ENCODE results near the gene NKAIN1. TPM values are rescaled to one million over a fixed set of nuclear protein-coding genes. Genes with fewer than 3 reads are reported as not detected.
"Not testable (repeated sequence)": the region's sequence is repeated elsewhere in the genome, so short reads cannot be mapped to it uniquely, and the experiment has no call there.

The NKAIN1 gene
- 2.9 to 3.8 TPM (median 3.5 TPM) in 3 replicates for total RNA-seq
- long read RNA-seq, partial matches to known transcripts = 0 of 2 reads
- long read RNA-seq, other reads (novel, unspliced or antisense) = 2 of 2 reads

DNA sequence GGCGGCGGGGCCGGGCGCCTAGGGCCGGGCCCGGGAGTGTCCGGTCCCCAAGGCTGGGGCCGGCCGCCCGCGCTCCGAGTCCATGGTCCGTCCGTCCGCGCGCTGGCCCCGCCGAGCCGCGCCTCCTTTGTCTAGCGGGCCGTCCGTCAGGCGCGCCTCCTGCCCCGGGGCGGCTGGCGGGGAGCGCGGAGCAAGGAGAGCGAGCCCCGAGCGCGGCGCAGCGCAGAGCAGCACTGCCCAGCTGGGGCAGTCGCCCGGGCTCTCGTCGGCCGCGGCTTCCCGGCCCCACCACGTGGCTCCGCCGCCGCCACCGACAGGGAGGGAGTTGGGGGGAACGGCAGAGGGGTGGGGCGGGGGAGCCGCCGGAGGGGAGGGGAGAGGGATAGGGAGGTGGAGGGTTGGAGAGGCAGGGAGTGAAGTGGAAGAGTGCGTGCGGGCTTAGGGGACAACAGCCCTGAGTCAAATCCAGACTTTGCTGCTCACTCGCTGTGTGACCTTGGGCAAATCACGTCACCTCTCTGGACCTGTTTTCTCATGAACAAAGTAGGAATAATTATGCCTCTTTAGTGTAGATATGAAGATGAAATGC lies at the start of gene NKAIN1:
NKAIN1 (minus strand) TSS at position 235 of the 589 bp plus-strand sequence. CDS start 340 bp downstream, outside the sequence.
- Mint-ChIP-seq H3K9me3 (ENCODE audit: low read depth) (no peaks in the 10 kb centered on the region), H3K4me1 (ENCODE audit: low read depth) (peaks cover 12% of the 10 kb centered on the region), H3K36me3 (ENCODE audit: low read depth) (no peaks in the 10 kb centered on the region), H3K27ac (ENCODE audit: unreplicated experiment) (no peak within 1 kb of the TSS), H3K27me3 (ENCODE audit: low read depth) (peaks cover 22% of the 10 kb centered on the region), H3K4me3 (ENCODE audit: unreplicated experiment) (peak within 1 kb of the TSS; percentile 77)
- DNase-seq (ENCODE audit: low spot score) = peak; percentile 83
- TF ChIP-seq, protein P1, sequence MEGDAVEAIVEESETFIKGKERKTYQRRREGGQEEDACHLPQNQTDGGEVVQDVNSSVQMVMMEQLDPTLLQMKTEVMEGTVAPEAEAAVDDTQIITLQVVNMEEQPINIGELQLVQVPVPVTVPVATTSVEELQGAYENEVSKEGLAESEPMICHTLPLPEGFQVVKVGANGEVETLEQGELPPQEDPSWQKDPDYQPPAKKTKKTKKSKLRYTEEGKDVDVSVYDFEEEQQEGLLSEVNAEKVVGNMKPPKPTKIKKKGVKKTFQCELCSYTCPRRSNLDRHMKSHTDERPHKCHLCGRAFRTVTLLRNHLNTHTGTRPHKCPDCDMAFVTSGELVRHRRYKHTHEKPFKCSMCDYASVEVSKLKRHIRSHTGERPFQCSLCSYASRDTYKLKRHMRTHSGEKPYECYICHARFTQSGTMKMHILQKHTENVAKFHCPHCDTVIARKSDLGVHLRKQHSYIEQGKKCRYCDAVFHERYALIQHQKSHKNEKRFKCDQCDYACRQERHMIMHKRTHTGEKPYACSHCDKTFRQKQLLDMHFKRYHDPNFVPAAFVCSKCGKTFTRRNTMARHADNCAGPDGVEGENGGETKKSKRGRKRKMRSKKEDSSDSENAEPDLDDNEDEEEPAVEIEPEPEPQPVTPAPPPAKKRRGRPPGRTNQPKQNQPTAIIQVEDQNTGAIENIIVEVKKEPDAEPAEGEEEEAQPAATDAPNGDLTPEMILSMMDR (IDR thresholded peaks at IDR 0.05) = no peak

DNA sequence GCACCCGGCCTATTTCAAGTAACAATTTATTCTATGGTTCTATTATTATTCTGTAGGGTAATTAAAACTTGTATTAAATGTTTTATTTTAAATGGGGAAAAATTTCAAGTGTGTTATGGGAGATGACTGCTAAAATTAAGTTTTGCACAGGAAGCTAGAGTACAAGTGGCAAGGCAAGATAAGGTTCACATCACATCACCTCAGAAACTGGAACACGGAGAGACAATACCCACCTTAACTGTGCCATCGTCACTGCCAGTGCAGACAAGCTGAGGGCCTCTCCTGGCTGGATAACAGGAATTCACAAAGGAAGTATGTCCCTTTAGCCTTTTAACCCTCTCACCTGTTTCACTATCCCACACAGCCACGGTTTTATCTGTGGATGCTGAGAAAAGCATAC lies 49.3 kb upstream of the NKAIN1 start:
- Mint-ChIP-seq H3K27ac (ENCODE audit: unreplicated experiment) (no peak overlapping the region), H3K27me3 (ENCODE audit: low read depth) (no peaks in the 10 kb centered on the region), H3K36me3 (ENCODE audit: low read depth) (peaks cover 34% of the 10 kb centered on the region), H3K4me1 (ENCODE audit: low read depth) (no peaks in the 10 kb centered on the region), H3K4me3 (ENCODE audit: unreplicated experiment) (no peak overlapping the region), H3K9me3 (ENCODE audit: low read depth) (no peaks in the 10 kb centered on the region)
- TF ChIP-seq, protein P1 (IDR thresholded peaks at IDR 0.05) = no peak
- no peak for DNase-seq (ENCODE audit: low spot score)

DNA sequence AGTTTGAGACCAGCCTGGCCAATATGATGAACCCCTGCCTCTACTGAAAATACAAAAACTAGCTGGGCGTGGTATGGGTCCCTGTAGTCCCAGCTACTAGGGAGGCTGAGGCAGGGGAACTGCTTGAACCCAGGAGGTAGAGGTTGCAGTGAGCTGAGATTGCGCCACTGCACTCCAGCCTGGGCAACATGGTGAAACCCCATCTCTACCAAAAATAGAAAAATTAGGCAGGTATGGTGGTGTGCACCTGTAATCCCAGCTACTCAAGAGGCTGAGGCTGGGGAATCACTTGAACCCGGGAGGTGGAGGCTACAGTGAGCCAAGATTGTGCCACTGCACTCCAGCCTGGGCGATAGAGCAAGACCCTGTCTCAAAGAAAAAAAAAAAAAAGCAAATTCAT lies 48.1 kb upstream of the NKAIN1 start:
- not testable (repeated sequence) for H3K4me3 Mint-ChIP-seq (ENCODE audit: unreplicated experiment)

DNA sequence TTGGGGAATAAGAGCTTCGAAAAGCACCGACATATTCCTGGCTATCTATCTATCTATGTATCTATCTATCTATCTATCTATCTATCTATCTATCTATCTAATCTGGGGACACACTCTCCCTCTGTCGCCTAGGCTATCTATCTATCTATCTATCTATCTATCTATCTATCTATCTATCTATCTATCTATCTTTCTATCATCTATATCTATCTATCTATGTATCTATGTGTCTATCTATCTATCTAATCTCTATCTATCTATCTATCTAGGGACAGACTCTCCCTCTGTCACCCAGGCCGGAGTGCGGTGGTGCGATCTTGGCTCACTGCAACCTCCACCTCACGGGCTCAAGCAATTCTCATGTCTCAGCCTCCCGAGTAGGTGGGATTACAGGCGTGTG lies 42.7 kb upstream of the NKAIN1 start:
- not testable (repeated sequence) for H3K27me3 Mint-ChIP-seq (ENCODE audit: low read depth); DNase-seq (ENCODE audit: low spot score); H3K4me1 Mint-ChIP-seq (ENCODE audit: low read depth); H3K9me3 Mint-ChIP-seq (ENCODE audit: low read depth); H3K4me3 Mint-ChIP-seq (ENCODE audit: unreplicated experiment); H3K27ac Mint-ChIP-seq (ENCODE audit: unreplicated experiment)
- peaks cover 26% of the 10 kb centered on the region for H3K36me3 Mint-ChIP-seq (ENCODE audit: low read depth)

More for the DNA sequence above, 48.1 kb upstream of the NKAIN1 start:
- not testable (repeated sequence) for H3K27ac Mint-ChIP-seq (ENCODE audit: unreplicated experiment); H3K9me3 Mint-ChIP-seq (ENCODE audit: low read depth); H3K27me3 Mint-ChIP-seq (ENCODE audit: low read depth); H3K4me1 Mint-ChIP-seq (ENCODE audit: low read depth); DNase-seq (ENCODE audit: low spot score)
- peaks cover 25% of the 10 kb centered on the region for H3K36me3 Mint-ChIP-seq (ENCODE audit: low read depth)

DNA sequence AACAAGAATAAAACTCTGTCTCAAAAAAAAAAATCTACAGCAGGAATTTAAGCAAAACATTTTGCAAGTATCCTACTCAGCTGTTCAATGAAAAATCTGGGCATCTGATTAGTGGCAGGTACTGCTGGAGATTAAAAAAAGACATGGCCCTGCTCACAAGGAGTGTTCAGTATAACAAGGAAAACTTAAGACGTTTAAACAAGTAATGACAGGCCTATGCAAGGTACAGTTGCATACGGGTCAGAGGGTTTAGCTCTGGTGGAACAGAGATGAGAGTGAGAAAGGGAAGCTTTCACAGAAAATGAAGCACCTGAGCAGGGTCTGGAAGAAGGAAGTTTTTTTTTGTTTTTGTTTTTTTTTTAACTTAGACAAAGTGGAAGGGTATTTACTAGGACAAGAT lies 33.9 kb upstream of the NKAIN1 start:
- no peak overlapping the region for H3K4me3 Mint-ChIP-seq (ENCODE audit: unreplicated experiment)
- no peak overlapping the region for H3K27ac Mint-ChIP-seq (ENCODE audit: unreplicated experiment)
- TF ChIP-seq, protein P1 (IDR thresholded peaks at IDR 0.05) = no peak
- H3K36me3 Mint-ChIP-seq (ENCODE audit: low read depth) = peaks cover 28% of the 10 kb centered on the region
- DNase-seq (ENCODE audit: low spot score) = no peak
- H3K4me1 Mint-ChIP-seq (ENCODE audit: low read depth) = no peaks in the 10 kb centered on the region
- H3K27me3 Mint-ChIP-seq (ENCODE audit: low read depth) = no peaks in the 10 kb centered on the region
- H3K9me3 Mint-ChIP-seq (ENCODE audit: low read depth) = no peaks in the 10 kb centered on the region

DNA sequence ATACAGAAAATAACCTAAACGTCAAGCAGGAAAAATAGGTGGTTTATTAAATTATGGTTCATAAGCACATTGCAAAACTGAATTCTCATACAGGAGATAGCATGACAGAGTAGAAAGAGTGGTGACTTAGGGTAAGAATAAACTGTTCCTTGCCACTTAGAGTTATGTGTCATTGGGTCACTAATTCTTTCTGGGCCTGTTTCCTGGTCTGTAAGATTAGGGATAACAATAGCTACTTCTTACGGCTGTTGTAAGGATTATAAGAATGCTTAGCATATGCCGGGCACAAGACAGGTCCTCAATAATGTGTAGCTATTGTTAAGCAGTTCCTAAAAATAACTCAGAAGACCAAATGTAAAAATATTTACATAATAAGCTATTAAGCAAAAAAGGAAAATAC lies 32.7 kb upstream of the NKAIN1 start:
- Mint-ChIP-seq H3K27ac (ENCODE audit: unreplicated experiment) (no peak overlapping the region), H3K4me1 (ENCODE audit: low read depth) (no peaks in the 10 kb centered on the region), H3K27me3 (ENCODE audit: low read depth) (no peaks in the 10 kb centered on the region)

More for the DNA sequence above, 32.7 kb upstream of the NKAIN1 start:
- no peak for DNase-seq (ENCODE audit: low spot score)
- H3K4me3 Mint-ChIP-seq (ENCODE audit: unreplicated experiment) = no peak overlapping the region
- H3K36me3 Mint-ChIP-seq (ENCODE audit: low read depth) = peaks cover 27% of the 10 kb centered on the region
- TF ChIP-seq, protein P1 (IDR thresholded peaks at IDR 0.05) = no peak
- no peaks in the 10 kb centered on the region for H3K9me3 Mint-ChIP-seq (ENCODE audit: low read depth)
